Measurements from ENCODE around the gene RAB6A.

GRCh38 chr11:73766763-73767162 lies 5.9 kb upstream of the RAB6A start:
- TF ChIP-seq CTCF (IDR thresholded peaks at IDR 0.05) (no peak), ZFX (IDR thresholded peaks at IDR 0.05; ENCODE audit: borderline replicate concordance) (no peak)
